Lower leg skin (tissue), 3 donors: ENCODE data around the gene RAB6C.
"Not testable (repeated sequence)": the region's sequence is repeated elsewhere in the genome, so short reads cannot be mapped to it uniquely, and the experiment has no call there.

Experiments
- CTCF ChIP-seq, 3 donors: fragments of 450-650 bp; IDR thresholded peaks; one replicate each; pipeline ENCODE4 v1.5.1; 2016; ENCODE audit warnings: antibody characterized with exemption in 3 of 3, mild to moderate bottlenecking in 3 of 3, moderate library complexity in 2 of 3
- POLR2A ChIP-seq, 2 donors: fragments of 450-650 bp; IDR thresholded peaks; one replicate each; pipeline ENCODE4 v1.6.1; 2016 to 2017; ENCODE audit warnings: antibody characterized with exemption in 2 of 2, mild to moderate bottlenecking in 1 of 2, moderate library complexity in 1 of 2

GRCh38 chr2:129980246-129980645 lies 780 bp downstream of the RAB6C start:
- not testable (repeated sequence) for TF ChIP-seq CTCF, POLR2A (IDR thresholded peaks at IDR 0.05)
